CD4-positive, alpha-beta T cell (primary cell): ENCODE measurements around the gene MANEAL. TPM values are rescaled to one million over a fixed set of nuclear protein-coding genes. Genes with fewer than 3 reads are reported as not detected.

Experiments
- ATAC-seq: fragments of 200-7000 bp; cut with Tn5 transposase; one replicate; pipeline ENCODE4 v1.10.0; 2022; ENCODE audit warnings: mild to moderate bottlenecking; ENCODE audit not compliant: poor library complexity
- CTCF ChIA-PET: fragments of 350-600 bp; sonication (Branson Sonifier 250); formaldehyde crosslinking; loops from one replicate; lab custom pipeline; 2021; ENCODE audit warnings: antibody characterized with exemption, inconsistent platforms; lab: Charles Lee
- POLR2A ChIA-PET: fragments of 350-600 bp; sonication (Branson Sonifier 250); formaldehyde crosslinking; loops from one replicate; lab custom pipeline; 2021; ENCODE audit warnings: antibody characterized with exemption, inconsistent platforms; lab: Charles Lee
- DNase-seq, 14 experiments: peaks; one replicate each; pipeline ENCODE4 v3.0.0-alpha.2; 2013 to 2020; ENCODE audit warnings: mixed read lengths in 2 of 14
- H3K27ac ChIP-seq, 2 donors: one replicate each; pipeline versions ENCODE4 v1.5.1 to v1.7.0; 2013; ENCODE audit warnings: low read length in 2 of 2, low read depth in 1 of 2, mild to moderate bottlenecking in 1 of 2
- H3K27me3 ChIP-seq, 2 experiments: 1 replicate in 1 of 2; 2 replicates in 1 of 2; pipeline versions ENCODE4 v1.6.1 to v1.7.0; 2013; ENCODE audit warnings: low read length in 2 of 2, control low read depth in 1 of 2, mild to moderate bottlenecking in 1 of 2, moderate library complexity in 1 of 2; ENCODE audit not compliant: insufficient read depth in 2 of 2, control insufficient read depth in 1 of 2
- H3K36me3 ChIP-seq: one replicate; pipeline ENCODE4 v1.6.1; 2013; ENCODE audit warnings: low read length, control low read depth; ENCODE audit not compliant: insufficient read depth
- H3K4me1 ChIP-seq: one replicate; pipeline ENCODE4 v1.6.1; 2013; ENCODE audit warnings: low read length, control low read depth; ENCODE audit not compliant: insufficient read depth
- H3K4me3 ChIP-seq: one replicate; pipeline ENCODE4 v1.5.1; 2013; ENCODE audit warnings: mild to moderate bottlenecking, low read length, moderate library complexity
- H3K9me3 ChIP-seq, 2 experiments: 1 replicate in 1 of 2; 2 replicates in 1 of 2; pipeline versions ENCODE4 v1.6.1 to v1.7.0; 2013; ENCODE audit warnings: low read length in 2 of 2, mild to moderate bottlenecking in 2 of 2, control low read depth in 1 of 2, moderate library complexity in 1 of 2; ENCODE audit not compliant: control insufficient read depth in 1 of 2, insufficient read depth in 1 of 2
- H3K27ac Mint-ChIP-seq: one replicate; pipeline ENCODE4 v1.8.0; 2020; ENCODE audit warnings: mixed read lengths
- H3K27me3 Mint-ChIP-seq: one replicate; pipeline ENCODE4 v1.8.0; 2021; ENCODE audit warnings: mixed read lengths
- H3K36me3 Mint-ChIP-seq: one replicate; pipeline ENCODE4 v1.8.0; 2021; ENCODE audit warnings: low read depth, mixed read lengths
- H3K4me1 Mint-ChIP-seq: one replicate; pipeline ENCODE4 v1.8.0; 2021; ENCODE audit warnings: low read depth, mixed read lengths
- H3K4me3 Mint-ChIP-seq: one replicate; pipeline ENCODE4 v1.8.0; 2020; ENCODE audit warnings: mild to moderate bottlenecking, mixed read lengths
- H3K9me3 Mint-ChIP-seq: one replicate; pipeline ENCODE4 v1.8.0; 2020; ENCODE audit warnings: mixed read lengths
- CTCF ChIP-seq: fragments of 200-600 bp; IDR thresholded peaks from one replicate; pipeline ENCODE4 v1.8.0; 2022; ENCODE audit warnings: antibody characterized with exemption, mild to moderate bottlenecking
- intact Hi-C, 2 experiments: fragments of 100-400 bp; cut with DNase I in 1 of 2; cut with micrococcal nuclease in 1 of 2; formaldehyde crosslinking; loops; one replicate each; pipeline versions ENCODE4 v1.15.1 to v1.9.0; 2023 to 2025; cut with DNase I, micrococcal nuclease
- total RNA-seq, 174 experiments: library from RNA in 2 of 174; stranded (reverse) in 2 of 174; gene quantifications; one replicate each; pipeline ENCODE4 v1.2.3 and lab custom pipeline; 2021 to 2026

MANEAL gene
- total RNA-seq, 2 experiments from 2014 or later: 0.33 to 0.53 TPM

GRCh38 chr1:37764414-37764825, 29.2 kb upstream of the MANEAL start:
- peak in 7 of 14 experiments; percentile 4 to 46 (median 19) for DNase-seq
- intact Hi-C loops: no loop called here
- CTCF ChIA-PET: no interaction called here
- TF ChIP-seq CTCF: no peak
- POLR2A ChIA-PET: no interaction called here
- H3K4me3 ChIP-seq: no peak overlapping the region
- H3K27ac ChIP-seq: no peak overlapping the region
- Mint-ChIP-seq H3K36me3 (no peaks in the 10 kb centered on the region), H3K27ac (no peak overlapping the region), H3K4me3 (no peak overlapping the region), H3K27me3 (peaks cover 75% of the 10 kb centered on the region), H3K4me1 (peaks cover 4% of the 10 kb centered on the region), H3K9me3 (no peaks in the 10 kb centered on the region)
- peaks cover 0 to 35% of the 10 kb centered on the region in 2 experiments for H3K9me3 ChIP-seq
- no peaks in the 10 kb centered on the region for H3K36me3 ChIP-seq
- peaks cover 64 to 79% of the 10 kb centered on the region in 2 experiments for H3K27me3 ChIP-seq
- no peak for ATAC-seq
- H3K4me1 ChIP-seq: peaks cover 13% of the 10 kb centered on the region

- Histone ChIP-seq H3K27ac (no peak within 1 kb of the TSS), H3K4me3 (no peak within 1 kb of the TSS), H3K27me3 (peaks cover 66 to 77% of the 10 kb centered on the region in 2 experiments), H3K4me1 (peaks cover 13% of the 10 kb centered on the region), H3K36me3 (no peaks in the 10 kb centered on the region), H3K9me3 (peaks cover 0 to 35% of the 10 kb centered on the region in 2 experiments)
- Mint-ChIP-seq H3K27ac (no peak within 1 kb of the TSS), H3K4me1 (peaks cover 4% of the 10 kb centered on the region), H3K27me3 (peaks cover 80% of the 10 kb centered on the region), H3K36me3 (no peaks in the 10 kb centered on the region), H3K4me3 (no peak within 1 kb of the TSS), H3K9me3 (no peaks in the 10 kb centered on the region)
- no peak for TF ChIP-seq CTCF
- POLR2A ChIA-PET: no interaction called here
- DNase-seq (no peak), ATAC-seq (no peak)
- CTCF ChIA-PET: no interaction called here
- intact Hi-C loops: no loop called here
Measured at GRCh38 chr1:37764888-37765441, 28.7 kb upstream of the MANEAL start, which contains the start of gene EPHA10. Gene EPHA10, minus strand, starts transcription at chr1:37765120. Its CDS starts 54 bp downstream, at chr1:37765066.

GRCh38 chr1:37765916-37766664, 27.6 kb upstream of the MANEAL start:
- Mint-ChIP-seq H3K27me3 (peaks cover 89% of the 10 kb centered on the region), H3K4me3 (no peak overlapping the region), H3K9me3 (no peaks in the 10 kb centered on the region), H3K4me1 (peaks cover 4% of the 10 kb centered on the region), H3K36me3 (no peaks in the 10 kb centered on the region), H3K27ac (no peak overlapping the region)
- POLR2A ChIA-PET: no interaction called here
- CTCF ChIA-PET: no interaction called here
- Histone ChIP-seq H3K4me1 (peaks cover 13% of the 10 kb centered on the region), H3K27ac (no peak overlapping the region), H3K4me3 (no peak overlapping the region), H3K27me3 (peaks cover 66 to 76% of the 10 kb centered on the region in 2 experiments), H3K9me3 (peaks cover 0 to 35% of the 10 kb centered on the region in 2 experiments), H3K36me3 (no peaks in the 10 kb centered on the region)
- ATAC-seq (no peak), DNase-seq (no peak)
- TF ChIP-seq CTCF: no peak
- intact Hi-C loops: no loop called here
